ENCODE results near the gene FGD1.
A peak's percentile ranks its signal among the peaks of the same experiment; 100 is the strongest.
"Not testable (repeated sequence)": the region's sequence is repeated elsewhere in the genome, so short reads cannot be mapped to it uniquely, and the experiment has no call there.

The FGD1 gene

DNA sequence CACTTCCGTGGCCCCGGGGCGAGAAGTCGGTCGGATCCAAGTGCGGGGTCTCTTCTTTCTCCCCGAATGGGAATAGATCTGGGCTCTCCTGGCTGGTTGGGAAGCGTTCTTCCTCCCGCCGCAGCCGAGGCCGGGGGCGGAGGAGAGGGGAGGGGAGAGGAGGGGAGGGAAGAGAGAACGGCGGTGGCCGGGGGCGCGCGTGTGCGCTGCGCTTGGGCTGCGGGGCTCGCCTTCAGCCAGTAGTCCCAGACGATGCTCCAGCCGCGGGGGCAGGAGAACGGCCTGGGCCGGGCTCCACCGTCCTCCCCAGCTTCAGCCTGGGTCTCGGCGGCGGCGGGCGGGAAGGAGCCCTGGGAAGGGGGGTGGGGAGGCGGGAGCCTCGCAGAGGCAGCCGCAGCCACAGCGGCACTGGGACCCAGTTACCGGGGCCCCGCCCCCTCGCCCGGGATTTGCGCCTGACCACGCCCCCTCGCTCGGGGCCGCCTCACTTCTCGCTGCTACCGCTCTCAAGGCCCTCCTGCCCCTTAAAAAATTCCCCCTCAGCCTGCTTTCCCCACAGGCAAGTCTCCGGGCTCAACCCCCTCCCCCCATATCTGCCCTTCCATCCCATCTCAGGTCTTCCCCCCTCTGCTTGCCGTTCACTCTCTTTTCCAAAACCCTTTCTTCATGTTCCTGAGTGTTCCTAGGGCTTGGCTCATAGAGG lies at the start of gene FGD1:
Gene FGD1 (minus strand): TSS at position 421 of the 703 bp plus-strand sequence. CDS start 802 bp downstream, outside the sequence.
- DNase-seq (ENCODE audit: low read depth), result peak; percentile 28

DNA sequence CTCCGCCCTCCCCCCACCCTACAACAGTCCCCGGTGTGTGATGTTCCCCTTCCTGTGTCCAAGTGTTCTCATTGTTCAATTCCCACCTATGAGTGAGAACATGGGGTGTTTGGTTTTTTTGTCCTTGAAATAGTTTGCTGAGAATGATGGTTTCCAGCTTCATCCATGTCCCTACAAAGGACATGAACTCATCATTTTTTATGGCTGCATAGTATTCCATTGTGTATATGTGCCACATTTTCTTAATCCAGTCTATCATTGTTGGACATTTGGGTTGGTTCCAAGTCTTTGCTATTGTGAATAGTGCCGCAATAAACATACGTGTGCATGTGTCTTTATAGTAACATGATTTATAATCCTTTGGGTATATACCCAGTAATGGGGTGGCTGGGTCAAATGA lies 46.2 kb upstream of the FGD1 start:
- not testable (repeated sequence) for DNase-seq (ENCODE audit: low read depth)

DNA sequence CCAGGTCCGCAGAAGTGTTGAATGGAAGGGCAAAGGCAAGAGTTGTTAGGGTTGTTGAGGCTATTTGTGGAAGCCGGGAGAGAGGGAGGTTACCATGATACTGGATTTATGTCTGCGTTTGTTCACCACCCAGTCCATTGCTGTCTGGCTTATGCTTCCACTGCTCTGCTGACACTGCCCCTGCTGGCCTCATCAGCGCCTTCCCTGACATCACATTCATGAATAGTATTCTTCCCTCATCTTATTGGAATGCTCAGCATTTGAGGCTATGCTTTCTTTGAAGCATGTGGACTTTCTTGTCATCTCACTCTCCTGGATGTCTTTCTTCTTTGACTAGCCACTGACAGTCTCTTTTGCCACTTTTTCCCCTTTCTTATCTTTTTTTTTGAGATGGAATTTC lies 44.3 kb upstream of the FGD1 start:
- no peak for DNase-seq (ENCODE audit: low read depth)

DNA sequence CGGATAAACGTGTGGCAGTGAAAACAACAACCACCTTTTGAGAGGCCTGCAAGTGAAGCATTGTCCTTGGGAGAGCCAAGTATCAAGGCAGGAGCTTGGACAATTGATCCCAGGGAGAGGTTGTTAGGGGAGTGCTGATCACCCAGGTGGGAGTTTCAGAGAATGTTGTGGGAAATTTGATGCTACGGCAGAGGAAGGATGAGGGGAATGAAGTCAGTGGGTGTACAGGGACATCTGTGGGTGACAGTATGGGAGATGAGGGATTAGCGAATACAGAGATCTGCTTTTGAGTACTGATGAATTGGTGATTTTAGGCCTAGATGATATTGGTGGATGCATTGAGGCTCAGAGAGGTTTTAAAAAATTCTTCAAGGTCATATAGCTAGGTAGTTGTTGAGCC lies 38.2 kb upstream of the FGD1 start:
- DNase-seq (ENCODE audit: low read depth), result no peak

DNA sequence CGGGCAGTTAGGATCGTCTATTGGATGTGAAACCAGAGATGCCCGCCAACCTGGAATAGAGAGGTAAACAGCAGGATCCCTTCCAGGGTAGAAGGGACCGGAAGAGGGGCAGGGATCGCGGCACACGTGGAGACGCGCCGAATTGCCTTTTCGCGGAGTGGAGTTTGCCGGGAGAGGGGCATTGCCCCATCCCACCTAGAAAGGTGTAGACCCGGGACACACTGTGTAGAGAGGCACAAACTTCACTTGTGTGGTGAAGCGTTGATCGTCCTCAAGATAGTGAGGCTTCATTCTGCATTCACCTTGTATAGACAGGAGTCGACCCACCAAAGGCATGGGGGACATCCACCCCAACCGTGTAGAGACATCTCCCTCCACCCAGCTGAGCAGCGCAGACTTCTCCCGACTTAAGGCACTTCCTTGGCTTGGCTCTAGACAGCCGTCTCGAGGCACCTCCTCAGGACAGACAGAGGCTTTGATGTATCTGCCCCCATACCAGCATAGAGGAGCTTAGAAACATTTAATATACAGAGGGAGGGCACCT lies 34.4 kb upstream of the FGD1 start:
- no peak for DNase-seq (ENCODE audit: low read depth)

DNA sequence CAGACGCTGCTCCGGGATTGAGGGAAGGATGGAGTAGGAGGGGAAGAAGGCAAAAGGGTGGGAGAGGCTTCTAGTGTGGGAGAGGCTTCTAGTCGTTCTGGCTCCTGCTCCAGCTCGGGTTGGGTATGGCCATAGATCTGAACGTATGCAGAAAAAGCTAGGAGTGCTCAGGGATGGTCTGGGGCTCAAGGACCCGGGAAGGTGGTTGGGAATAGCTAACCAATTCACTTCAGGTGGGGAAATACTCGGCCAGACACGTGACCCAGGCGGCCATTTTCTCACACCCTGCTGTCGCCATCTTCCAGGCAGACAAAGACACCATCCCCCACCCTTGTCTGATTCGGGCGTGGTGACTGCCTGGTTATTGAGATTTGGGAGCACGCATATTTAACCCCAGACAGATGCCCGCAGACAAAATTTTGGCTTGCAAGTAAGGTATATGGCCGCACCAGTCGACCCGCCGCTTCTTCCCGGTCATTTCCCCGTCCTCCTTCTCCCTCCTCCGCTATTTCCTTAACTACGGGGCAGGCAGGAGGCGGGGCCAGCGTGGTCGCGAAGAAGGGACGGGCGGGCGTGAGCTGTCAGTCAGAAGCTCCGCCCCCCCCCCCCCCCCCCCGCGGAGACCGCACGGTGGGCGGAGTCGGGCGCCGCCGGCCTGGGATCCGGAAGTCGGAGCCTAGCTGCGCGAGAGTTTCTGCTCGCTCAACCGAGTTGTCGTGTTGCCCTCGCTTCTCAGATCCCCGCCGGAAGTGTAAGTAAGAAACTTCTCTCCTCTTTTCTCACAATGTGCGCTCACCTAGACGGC lies 33.7 kb upstream of the FGD1 start, which contains the start of gene GNL3L:
Gene GNL3L (plus strand): TSS at position 668 of the 805 bp plus-strand sequence. CDS start 2,348 bp downstream, outside the sequence.
- peak; percentile 61 for DNase-seq (ENCODE audit: low read depth)

DNA sequence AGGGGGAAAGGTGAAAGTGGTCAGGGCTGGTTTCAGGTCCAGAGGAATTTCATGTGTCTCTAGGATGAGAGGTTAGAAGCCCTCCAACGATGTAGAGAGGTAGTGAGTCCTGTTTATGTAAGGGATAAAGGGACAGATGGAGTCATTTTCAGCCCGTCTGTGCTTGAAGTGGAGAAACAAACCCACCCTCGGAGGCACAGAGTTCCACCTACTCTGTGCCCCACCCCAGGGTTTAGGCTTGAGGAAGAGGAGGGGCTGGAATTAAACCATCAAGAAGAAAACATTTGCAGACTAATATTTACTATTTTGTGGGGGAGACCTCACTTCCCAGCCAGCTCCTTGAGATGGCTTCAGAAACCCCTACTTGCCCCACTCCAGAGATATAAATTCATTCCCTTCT lies 33.1 kb upstream of the FGD1 start:
- no peak for DNase-seq (ENCODE audit: low read depth)

DNA sequence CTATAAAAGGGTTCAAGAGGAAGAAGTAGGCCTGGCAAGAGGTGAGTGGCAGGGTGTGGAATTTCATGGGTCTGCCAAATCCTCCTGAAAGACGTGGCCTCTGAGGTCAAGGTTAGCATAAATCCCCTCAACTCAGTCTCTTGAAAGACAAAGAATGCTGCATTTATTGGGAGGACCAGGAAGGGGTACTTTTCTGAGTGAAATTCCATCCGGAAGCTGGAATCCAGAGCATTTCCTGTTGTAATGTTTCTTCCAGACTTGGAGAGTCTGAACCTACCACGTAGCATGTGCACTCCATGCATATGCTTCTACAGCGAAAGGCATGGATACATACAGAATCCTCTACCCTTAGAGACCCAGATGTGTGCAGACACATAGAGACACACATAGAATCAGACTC lies 13.4 kb upstream of the FGD1 start:
- DNase-seq (ENCODE audit: low read depth), result no peak

DNA sequence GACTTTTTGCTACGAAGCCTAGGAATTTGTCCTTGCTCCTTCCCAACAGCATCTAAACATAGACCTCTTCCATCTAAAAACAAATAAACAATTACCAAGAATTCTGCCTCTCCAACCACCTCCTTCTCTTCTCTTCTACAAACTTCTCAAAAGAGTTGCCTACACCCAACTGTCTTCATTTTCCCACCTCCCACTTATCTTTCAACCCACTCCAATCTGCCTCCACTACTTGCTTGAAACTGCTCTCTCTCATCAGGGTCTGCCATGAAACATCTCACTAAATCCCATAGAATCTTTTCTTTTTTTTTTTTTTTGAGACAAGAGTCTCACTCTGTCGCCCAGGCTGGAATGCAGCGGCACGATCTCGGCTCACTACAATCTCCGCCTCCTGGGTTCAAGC lies 902 bp upstream of the FGD1 start:
- DNase-seq (ENCODE audit: low read depth), result no peak

DNA sequence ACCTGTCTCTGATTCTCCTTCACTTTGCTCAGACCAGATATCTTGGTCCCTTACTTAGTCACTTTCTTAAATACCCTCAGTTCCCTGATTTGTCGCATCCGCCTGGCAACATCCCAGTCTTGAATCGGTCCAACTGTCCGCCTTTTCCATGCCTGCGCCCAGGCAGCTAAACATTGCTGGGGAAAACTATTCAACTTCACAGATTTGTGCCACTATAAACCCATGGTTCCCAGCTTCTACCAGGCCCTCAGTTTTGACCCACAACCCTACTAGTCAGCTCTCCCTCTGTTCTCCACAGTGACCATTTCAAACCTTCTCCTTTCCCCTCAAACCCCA lies 451 bp upstream of the FGD1 start:
- no peak for DNase-seq (ENCODE audit: low read depth)

DNA sequence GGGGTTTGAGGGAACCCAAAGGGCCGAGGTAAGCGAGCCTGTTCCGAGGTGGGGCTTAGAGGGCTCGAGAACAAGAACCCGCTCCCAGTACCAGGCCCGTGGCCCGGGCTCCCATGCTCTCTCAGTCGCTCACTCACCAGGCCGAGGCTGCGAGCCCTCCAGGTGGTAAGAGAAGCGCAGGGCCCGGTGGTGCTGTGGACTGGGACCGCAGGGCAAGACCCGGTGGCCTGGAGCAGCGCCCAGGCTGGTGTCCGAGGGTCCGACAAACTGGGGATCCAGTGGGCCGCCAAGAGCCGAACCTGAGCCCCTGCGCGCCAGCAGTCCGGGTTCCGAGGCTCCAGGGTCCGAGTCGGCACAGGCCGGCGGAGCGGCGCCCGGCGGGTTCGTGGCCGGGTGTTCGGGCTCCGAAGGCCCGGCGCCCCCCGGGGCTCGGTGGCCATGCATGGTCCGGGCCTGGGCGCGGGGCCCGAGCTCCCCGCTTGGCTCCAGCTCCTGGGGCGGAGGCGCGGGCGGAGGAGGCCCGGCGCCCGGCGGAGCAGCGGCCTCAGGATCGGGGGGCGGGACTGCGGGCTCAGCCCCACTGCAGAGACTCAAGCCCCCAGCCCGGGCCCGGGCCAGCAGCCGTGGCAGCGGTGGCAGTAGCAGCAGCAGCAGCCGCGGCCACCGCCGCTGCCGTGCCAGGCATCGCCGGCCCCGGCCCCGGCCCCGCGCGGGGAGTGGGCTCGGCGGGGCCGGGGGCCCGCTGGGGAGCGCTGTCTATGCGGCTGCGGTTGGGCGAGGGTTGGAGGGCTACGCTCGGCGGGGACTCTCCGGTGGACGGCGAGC lies 833 bp downstream of the FGD1 start:
- DNase-seq (ENCODE audit: low read depth), result no peak

DNA sequence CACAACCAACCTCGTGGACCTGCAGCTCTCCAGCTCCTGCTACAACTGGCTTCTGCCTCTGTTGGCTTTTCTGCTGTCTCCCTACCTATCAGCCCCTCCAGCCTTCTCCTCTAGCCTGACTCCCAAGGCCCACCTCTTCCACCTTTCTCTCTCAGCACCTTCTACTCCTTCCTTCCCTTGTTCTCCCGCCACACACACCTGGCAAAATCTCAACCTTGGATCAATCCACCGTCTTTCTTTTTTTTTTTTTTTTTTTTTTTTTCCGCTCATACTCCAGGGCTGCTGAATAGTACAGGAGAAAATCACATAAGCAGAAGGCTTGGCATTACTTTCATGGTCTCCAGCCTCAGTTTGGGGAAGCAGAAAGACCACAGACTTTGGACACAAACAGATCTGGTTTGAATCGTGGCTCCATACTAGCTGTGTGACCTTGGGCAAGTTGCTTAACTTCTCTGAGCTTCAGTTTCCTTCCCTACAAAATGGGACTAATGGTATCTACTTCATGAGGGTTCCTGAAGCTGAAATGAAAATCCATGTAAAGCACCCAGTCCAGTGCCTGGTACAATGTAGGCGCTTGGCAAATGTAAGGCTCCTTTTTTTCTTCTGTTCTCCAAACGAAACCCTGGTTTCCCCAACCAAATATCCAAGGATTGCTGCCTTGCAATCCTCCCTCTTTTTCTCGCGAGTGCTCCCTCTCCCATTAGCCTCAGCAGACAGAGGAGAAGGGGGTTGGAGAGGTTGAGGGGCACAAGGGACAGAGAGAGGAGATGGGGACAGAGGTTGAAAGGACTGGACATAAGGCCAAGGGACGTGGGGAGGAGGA lies 1.7 kb downstream of the FGD1 start:
- no peak for DNase-seq (ENCODE audit: low read depth)

DNA sequence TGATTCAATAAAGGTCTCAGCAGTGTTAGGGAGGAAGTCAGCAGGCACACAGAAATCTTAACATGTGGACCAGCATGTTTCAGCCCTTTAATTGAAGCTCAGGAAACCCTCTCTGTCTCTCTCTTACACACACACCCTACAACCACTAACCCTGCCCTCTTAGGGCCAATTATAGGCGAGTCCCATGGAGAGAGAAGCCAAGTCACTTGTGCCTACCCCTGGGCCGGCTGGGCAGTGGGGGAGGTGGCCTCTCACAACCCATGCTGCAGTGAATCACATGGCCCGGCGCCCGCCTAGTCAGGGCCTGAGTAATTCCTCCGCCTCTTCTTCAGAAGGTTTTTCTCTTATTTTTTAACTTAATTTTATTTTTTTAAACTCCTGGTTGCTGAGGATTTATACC lies 3.7 kb downstream of the FGD1 start:
- DNase-seq (ENCODE audit: low read depth), result no peak

DNA sequence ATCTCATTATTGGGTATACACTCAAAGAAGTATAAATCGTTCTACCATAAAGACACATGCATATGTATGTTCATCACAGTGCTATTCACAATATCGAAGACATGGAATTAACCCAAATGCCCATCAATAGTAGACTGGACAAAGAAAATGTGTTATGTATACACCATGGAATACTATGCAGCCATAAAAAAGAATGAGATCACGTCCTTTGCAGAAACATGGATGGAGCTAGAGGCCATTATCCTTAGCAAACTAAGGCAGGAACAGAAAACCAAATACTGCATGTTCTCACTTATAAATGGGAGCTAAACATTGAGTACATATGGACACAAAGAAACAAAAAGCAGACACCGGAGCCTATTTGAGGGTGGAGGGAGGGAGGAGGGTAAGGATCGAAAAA lies 6.2 kb downstream of the FGD1 start:
- not testable (repeated sequence) for DNase-seq (ENCODE audit: low read depth)

DNA sequence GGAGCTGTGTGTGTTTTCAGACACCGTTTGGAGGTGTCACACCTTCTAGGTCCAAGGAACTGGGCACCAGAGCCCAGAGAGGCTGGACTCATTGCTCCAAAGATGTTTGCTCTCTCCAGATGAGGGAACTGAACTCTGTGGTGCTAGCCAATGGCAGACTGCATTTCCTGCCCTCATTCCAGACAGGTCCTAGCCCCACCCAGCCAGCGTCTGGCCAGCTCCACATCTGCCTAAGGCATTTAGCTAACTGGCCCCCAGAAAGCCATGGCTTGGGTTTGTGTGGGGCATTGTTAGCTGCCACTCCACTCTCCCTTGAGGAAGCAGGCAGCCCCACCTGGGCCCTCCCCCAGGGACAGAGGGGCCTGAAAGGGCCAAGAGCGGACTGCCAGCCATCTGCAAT lies 11.4 kb downstream of the FGD1 start:
- DNase-seq (ENCODE audit: low read depth), result no peak

DNA sequence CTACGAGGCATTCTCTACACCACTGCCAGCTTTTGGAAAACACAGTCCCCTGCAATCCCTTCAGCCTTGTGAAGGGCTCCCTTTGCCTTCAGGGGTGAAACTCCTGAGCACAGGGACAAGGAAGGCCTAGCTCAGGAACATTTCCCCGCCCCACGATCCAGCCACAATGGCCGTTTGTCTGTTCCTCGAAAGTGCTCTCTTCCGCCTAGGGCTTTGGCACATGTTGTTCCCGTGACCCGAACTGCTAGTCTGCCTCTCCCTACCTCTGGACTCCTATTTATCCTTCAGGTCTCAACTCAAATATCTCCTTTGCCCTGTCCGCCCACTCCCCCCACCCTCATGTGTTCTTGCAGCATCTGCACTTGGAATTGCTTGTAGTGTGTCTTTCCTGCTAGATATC lies 12.1 kb downstream of the FGD1 start:
- DNase-seq (ENCODE audit: low read depth), result no peak

DNA sequence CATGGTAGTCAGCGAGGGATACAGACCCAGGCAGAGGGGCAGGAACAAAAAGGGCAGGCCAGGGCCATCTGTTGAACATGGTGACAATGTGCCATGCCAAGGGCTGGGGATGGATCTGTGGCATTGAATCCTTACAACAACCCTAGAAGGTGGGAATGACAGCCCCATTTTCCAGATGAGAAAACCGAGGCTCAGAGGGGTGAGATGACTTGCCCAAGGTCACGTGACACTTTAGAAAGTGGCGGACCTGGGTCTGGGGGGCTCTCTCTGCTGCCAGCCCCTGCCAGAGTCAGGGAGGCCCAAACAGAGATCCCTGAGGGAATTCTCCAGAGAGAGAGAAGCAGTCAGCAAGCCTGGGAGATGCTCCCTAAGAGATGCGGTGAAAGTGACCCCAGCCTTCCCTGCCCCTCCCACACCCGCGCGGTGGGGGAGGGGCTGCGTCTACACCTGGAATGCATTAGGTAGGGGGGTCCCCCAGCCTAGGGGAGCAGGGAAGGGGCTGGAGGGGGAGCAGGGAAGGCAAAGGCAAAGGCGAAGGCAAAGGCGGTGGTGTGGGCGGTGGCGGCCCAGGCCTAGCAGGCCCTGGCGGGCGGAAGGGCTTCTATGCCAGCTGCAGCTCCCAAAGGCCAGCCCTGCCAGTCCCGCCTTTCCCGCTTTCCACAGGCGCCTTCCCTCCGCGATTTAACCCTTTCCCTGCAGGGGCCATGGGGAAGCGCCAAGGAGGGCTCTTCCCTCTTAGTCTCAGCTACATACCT lies 13.0 kb downstream of the FGD1 start:
- no peak for DNase-seq (ENCODE audit: low read depth)

DNA sequence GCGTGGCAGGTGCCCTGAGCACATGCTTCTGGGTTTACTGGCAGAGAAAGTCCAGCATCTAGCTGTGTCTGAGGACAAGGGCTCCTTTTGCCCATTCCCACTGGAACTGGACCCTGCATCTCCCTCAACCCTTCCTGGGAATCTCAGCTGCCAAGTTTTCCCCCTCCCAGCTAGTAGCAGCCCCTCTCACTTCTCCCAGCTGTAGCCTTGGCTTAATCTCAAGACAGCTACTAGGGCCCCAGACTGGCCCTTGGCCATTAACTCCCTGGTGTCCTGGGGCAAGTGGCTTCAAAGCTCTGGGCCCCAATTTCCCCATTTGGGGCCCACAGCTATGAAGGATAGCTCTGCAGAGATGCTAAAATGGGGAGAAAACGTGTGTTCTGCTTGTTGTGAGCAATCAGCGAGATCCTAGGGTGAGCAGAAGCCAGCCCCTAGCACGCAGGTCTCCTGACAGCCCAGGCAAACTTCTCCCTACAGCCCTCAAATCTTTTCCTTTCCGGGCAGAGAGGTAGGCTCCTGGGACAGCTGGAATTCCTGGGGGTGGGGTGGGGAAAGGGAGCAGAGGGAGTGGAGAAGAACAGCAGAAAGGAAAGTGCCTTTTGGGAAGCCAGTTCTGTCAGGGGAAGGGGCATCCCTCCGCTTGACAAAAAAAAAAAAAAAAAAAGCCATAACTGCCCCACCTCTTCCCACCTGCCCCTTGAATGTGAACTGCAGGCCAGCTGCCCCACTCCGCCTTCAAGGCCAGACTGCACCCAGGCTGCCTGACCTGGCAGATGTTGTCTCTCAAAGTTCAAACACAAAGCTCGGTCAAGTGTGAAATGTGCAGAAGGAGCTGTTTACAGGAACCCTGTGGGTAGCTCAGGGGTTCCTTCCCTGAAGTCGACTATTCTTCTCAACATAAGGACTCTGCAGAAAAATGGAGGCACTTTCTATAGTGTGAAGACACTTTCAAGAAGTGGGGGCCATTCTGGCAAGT lies 16.6 kb downstream of the FGD1 start:
- no peak for DNase-seq (ENCODE audit: low read depth)

DNA sequence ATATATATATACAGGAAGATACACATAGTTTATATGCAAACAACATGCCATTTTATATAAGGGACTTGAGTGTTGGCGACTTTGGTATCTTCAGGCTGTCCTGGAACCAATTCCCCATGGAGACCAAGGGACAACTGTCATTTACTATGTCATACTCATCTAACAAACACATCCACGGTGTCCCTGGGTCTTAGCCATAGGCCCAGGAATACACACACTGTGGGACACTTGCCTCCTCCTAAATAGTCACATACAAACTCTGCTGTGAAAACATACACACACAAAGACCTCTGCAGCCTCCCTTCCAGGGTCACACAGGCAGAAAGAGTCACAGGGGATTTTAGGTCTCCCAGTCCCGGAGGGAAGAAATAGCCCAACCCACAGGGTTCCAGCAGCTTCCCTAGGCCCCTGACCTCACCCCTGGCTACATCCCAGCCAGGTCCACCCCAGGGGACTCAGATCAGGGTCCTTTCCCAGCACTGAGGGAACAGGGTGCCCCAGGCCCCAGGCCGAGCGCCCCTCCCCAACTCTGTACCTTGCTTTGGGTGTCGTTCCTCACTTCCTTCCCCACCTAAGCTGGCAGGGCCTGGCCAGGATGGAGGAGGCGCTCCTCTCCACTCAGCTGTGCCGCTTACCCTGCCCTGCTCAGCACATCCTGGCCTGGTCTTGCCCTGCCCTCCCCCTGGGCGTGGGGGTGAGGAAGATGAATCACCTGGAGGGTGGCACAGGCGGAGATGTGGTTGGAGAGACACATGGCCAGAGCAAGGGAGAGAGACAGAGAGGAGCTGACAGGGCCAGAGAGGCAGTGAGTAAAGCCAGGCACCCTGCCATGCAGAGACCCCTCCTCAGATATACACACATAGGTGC lies 21.8 kb downstream of the FGD1 start:
- DNase-seq (ENCODE audit: low read depth), result no peak

Data from stimulated activated CD8-positive, alpha-beta memory T cell treated with anti-CD3 and anti-CD28 coated beads, Interleukin-4, amount 100 ng/mL, for 24 hours (primary cell).